Caco-2 (cell line): ENCODE data around the gene ESD. TPM values are rescaled to one million over a fixed set of nuclear protein-coding genes. Genes with fewer than 3 reads are reported as not detected.

ENCODE experiments used
- Bru-seq: library from RNA; stranded (reverse); fragments of 400-500 nt; gene quantifications from one replicate; lab custom pipeline; 2021; lab: Mats Ljungman, UMichigan
- BruChase-seq, 2 experiments: library from RNA; stranded (reverse); fragments of 400-500 nt; gene quantifications; one replicate each; lab custom pipeline; 2021; lab: Mats Ljungman, UMichigan
- BruUV-seq: library from RNA; stranded (reverse); fragments of 400-500 nt; replicated peaks from 2 replicates; lab custom pipeline; 2021; lab: Mats Ljungman, UMichigan
- CTCF ChIA-PET: fragments of 300-600 bp; sonication (Branson Sonifier 250); formaldehyde crosslinking; loops from one replicate; lab custom pipeline; 2022; ENCODE audit warnings: antibody characterized with exemption; lab: Charles Lee
- POLR2A ChIA-PET: fragments of 300-600 bp; sonication (Branson Sonifier 250); formaldehyde crosslinking; loops from one replicate; lab custom pipeline; 2022; ENCODE audit warnings: antibody characterized with exemption; lab: Charles Lee
- DNase-seq, 2 experiments: peaks; one replicate each; pipeline versions ENCODE4 v3.0.0 to v3.0.0-alpha.2; 2020 to 2022
- H3K27me3 ChIP-seq: replicated peaks from 2 replicates; pipeline ENCODE4 v1.6.0; 2011; ENCODE audit warnings: low read length; ENCODE audit not compliant: control insufficient read depth, insufficient read depth
- H3K36me3 ChIP-seq: 2 replicates; pipeline ENCODE4 v1.5.1; 2011; ENCODE audit warnings: low read length; ENCODE audit not compliant: control insufficient read depth, insufficient read depth
- H3K4me1 ChIP-seq: fragments of 250-450 bp; sonication (Bioruptor Pico); 2 replicates; pipeline ENCODE4 v1.5.1; 2020; ENCODE audit warnings: mild to moderate bottlenecking
- H3K4me3 ChIP-seq: 2 replicates; pipeline ENCODE4 v1.5.1; 2011; ENCODE audit warnings: low read depth, mild to moderate bottlenecking, control low read depth, low read length
- H3K9me3 ChIP-seq: fragments of 250-450 bp; sonication (Bioruptor Pico); 2 replicates; pipeline ENCODE4 v1.5.1; 2020; ENCODE audit warnings: mild to moderate bottlenecking, moderate library complexity
- H3K27ac Mint-ChIP-seq: one replicate; pipeline ENCODE4 v1.8.0; 2022; ENCODE audit warnings: mixed read lengths; ENCODE audit not compliant: unreplicated experiment
- H3K27me3 Mint-ChIP-seq: one replicate; pipeline ENCODE4 v1.8.0; 2022; ENCODE audit warnings: mixed read lengths; ENCODE audit not compliant: insufficient read depth, unreplicated experiment
- H3K36me3 Mint-ChIP-seq: one replicate; pipeline ENCODE4 v1.8.0; 2022; ENCODE audit warnings: mild to moderate bottlenecking, mixed read lengths; ENCODE audit not compliant: insufficient read depth, unreplicated experiment
- H3K4me1 Mint-ChIP-seq: one replicate; pipeline ENCODE4 v1.8.0; 2022; ENCODE audit warnings: low read depth, mixed read lengths; ENCODE audit not compliant: unreplicated experiment
- H3K4me3 Mint-ChIP-seq: one replicate; pipeline ENCODE4 v1.8.0; 2022; ENCODE audit warnings: mild to moderate bottlenecking, moderate library complexity, mixed read lengths; ENCODE audit not compliant: unreplicated experiment
- H3K9me3 Mint-ChIP-seq: one replicate; pipeline ENCODE4 v1.8.0; 2022; ENCODE audit warnings: mixed read lengths; ENCODE audit not compliant: unreplicated experiment
- CTCF ChIP-seq, 2 experiments: fragments of 200-600 bp in 1 of 2; IDR thresholded peaks; 1 replicate in 1 of 2; 2 replicates in 1 of 2; pipeline versions ENCODE4 v1.5.1 to v1.8.0; 2011 to 2022; ENCODE audit warnings: antibody characterized with exemption in 1 of 2, control low read depth in 1 of 2, inconsistent platforms in 1 of 2, low read depth in 1 of 2, low read length in 1 of 2, mild to moderate bottlenecking in 1 of 2, moderate library complexity in 1 of 2; ENCODE audit not compliant: insufficient read depth in 1 of 2, severe bottlenecking in 1 of 2, unreplicated experiment in 1 of 2
- intact Hi-C: fragments of 100-400 bp; cut with micrococcal nuclease; formaldehyde crosslinking; loops from one replicate; pipeline ENCODE4 v1.10.0; 2022; ENCODE audit not compliant: unreplicated experiment
- long read RNA-seq: library from polyadenylated mRNA; stranded (forward); transcript quantifications from one replicate; pipeline ENCODE4 v2.0.0, GENCODE V29; 2022
- total RNA-seq: library from RNA; stranded (reverse); gene quantifications from 2 replicates; pipeline ENCODE4 v1.2.3, GENCODE V29; 2022

ESD gene
- total RNA-seq (118 and 119 TPM in 2 replicates), Bru-seq, nascent RNA (percentile 91 among the genes with signal in this experiment), BruChase-seq, experiment 1, labeled RNA remaining after a 2-hour chase (percentile 77 among the genes with signal in this experiment), BruChase-seq, experiment 2, labeled RNA remaining after a 6-hour chase (percentile 89 among the genes with signal in this experiment)
- long read RNA-seq, transcript ESD-202 (10 exons, 1,192 nt): major isoform, 145 of 190 reads
- long read RNA-seq, partial matches to known transcripts: 25 of 190 reads
- long read RNA-seq, other reads (novel, unspliced or antisense): 19 of 190 reads

DNA sequence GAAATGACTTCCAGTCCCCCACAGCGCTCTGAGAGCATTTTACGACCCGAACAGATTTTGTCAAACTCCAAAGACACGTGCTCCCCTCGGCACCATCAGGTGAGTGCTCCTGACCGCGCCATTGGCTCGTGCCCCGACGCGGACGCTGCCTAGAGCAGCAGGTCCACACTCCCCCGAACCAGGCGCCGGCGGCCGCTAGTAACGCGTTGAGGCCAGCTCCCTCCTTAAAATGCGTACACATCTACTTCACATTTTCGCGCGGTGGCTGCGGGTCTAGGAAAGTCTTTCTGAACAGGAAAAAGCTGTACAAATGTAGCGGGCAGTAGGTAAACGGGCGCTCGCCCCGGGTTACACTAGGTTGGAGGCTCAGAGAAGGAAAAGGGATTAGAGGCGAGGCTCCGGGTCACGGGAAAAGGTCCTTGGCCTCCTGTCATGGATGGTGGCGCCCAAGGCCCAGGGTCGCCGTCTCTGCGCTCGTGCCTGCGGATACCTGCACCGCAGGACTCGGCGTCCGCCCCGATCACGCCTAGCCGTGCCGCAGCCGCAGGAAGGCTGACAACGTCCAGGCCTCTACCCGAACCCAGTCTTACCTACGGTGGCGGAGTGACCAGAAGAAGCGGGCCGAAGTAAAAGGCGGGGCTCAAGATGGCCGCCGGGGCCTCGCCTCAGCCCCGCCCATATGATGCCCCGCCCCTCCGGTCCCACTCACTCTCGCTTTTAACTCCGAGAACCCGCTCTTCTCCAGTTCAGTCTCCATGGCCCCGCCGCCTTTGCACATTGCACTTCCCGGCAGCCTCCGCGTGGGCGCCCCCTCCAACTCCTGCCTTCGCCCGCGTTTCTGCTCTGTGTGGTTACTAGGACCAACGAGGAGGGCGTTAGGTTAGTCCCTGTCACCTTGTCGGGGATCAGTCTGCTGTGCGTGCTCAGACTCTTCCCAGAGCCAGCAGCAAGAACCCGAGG is at the start of gene ESD:
Gene ESD (minus strand): TSS at position 647 of the 960 bp plus-strand sequence. CDS start 5,748 bp downstream, outside the sequence.
- intact Hi-C loops: loop anchor here (1.0 kb wide), 1 partner anchor 70 kb away; no protein-coding TSS in a partner anchor

GRCh38 chr13:46846726-46847125 is 49.8 kb upstream of the ESD start:
- ChIA-PET CTCF (no interaction called here), POLR2A (no interaction called here)
- peaks cover 29% of the 10 kb centered on the region for H3K27me3 Mint-ChIP-seq
- no peak overlapping the region for H3K27ac Mint-ChIP-seq
- H3K27me3 ChIP-seq: no peaks in the 10 kb centered on the region; the same call in none of the 2 replicates
- H3K4me3 ChIP-seq: no peak overlapping the region
- no peak overlapping the region for H3K4me3 Mint-ChIP-seq
- no peak for TF ChIP-seq CTCF (IDR thresholded peaks at IDR 0.05; ENCODE audit: insufficient read depth in 1 of 2, low read depth in 1 of 2, low read length in 1 of 2, severe bottlenecking in 1 of 2, unreplicated experiment in 1 of 2)
- no peaks in the 10 kb centered on the region for H3K36me3 Mint-ChIP-seq
- no peaks in the 10 kb centered on the region for H3K36me3 ChIP-seq
- intact Hi-C loops: loop anchor here (10.0 kb wide), 1 partner anchor 498 kb away; no protein-coding TSS in a partner anchor
- no peaks in the 10 kb centered on the region for H3K9me3 ChIP-seq
- H3K4me1 Mint-ChIP-seq: no peaks in the 10 kb centered on the region
- H3K9me3 Mint-ChIP-seq: no peaks in the 10 kb centered on the region
- no peaks in the 10 kb centered on the region for H3K4me1 ChIP-seq
- no peak for DNase-seq
- BruUV-seq: no TSS peak

More for the DNA sequence above, at the start of gene ESD:
- no peaks in the 10 kb centered on the region for H3K9me3 Mint-ChIP-seq
- Histone ChIP-seq H3K4me3 (peak within 1 kb of the TSS; percentile 91), H3K9me3 (no peaks in the 10 kb centered on the region), H3K4me1 (peaks cover 12% of the 10 kb centered on the region), H3K36me3 (no peaks in the 10 kb centered on the region), H3K27me3 (no peaks in the 10 kb centered on the region)
- H3K4me3 Mint-ChIP-seq: peak within 1 kb of the TSS; percentile 85
- no TSS peak for BruUV-seq
- peaks cover 8% of the 10 kb centered on the region for H3K4me1 Mint-ChIP-seq
- H3K27me3 Mint-ChIP-seq: no peaks in the 10 kb centered on the region
- peaks cover 16% of the 10 kb centered on the region for H3K36me3 Mint-ChIP-seq
- peak within 1 kb of the TSS; percentile 94 for H3K27ac Mint-ChIP-seq
- CTCF ChIA-PET: no interaction called here
- no peak for TF ChIP-seq CTCF (IDR thresholded peaks at IDR 0.05; ENCODE audit: insufficient read depth in 1 of 2, low read depth in 1 of 2, low read length in 1 of 2, severe bottlenecking in 1 of 2, unreplicated experiment in 1 of 2)
- DNase-seq: peak; percentile 97
- POLR2A ChIA-PET: no interaction called here

- H3K4me3 ChIP-seq: no peak overlapping the region
- BruUV-seq: no TSS peak
- ChIA-PET POLR2A (no interaction called here), CTCF (no interaction called here)
- peaks cover 32% of the 10 kb centered on the region for H3K27me3 Mint-ChIP-seq
- H3K9me3 Mint-ChIP-seq: no peaks in the 10 kb centered on the region
- no peak for DNase-seq
- H3K4me3 Mint-ChIP-seq: no peak overlapping the region
- no peaks in the 10 kb centered on the region for H3K4me1 ChIP-seq
- TF ChIP-seq CTCF (IDR thresholded peaks at IDR 0.05; ENCODE audit: insufficient read depth in 1 of 2, low read depth in 1 of 2, low read length in 1 of 2, severe bottlenecking in 1 of 2, unreplicated experiment in 1 of 2): no peak
- no peaks in the 10 kb centered on the region for H3K36me3 ChIP-seq
- H3K36me3 Mint-ChIP-seq: no peaks in the 10 kb centered on the region
- no peak overlapping the region for H3K27ac Mint-ChIP-seq
- no peaks in the 10 kb centered on the region; the same call in 1 of the 2 replicates for H3K27me3 ChIP-seq
- intact Hi-C loops: loop anchor here (10.0 kb wide), 1 partner anchor 500 kb away; no protein-coding TSS in a partner anchor
- H3K9me3 ChIP-seq: no peaks in the 10 kb centered on the region
- no peaks in the 10 kb centered on the region for H3K4me1 Mint-ChIP-seq
These were observed 48.2 kb upstream of the ESD start for GRCh38 chr13:46845146-46845545.
